ENCODE measurements around the gene HGD.
A peak's percentile ranks its signal among the peaks of the same experiment; 100 is the strongest.
"Not testable (repeated sequence)": the region's sequence is repeated elsewhere in the genome, so short reads cannot be mapped to it uniquely, and the experiment has no call there.

The HGD gene

GRCh38 chr3:120625159-120625586 lies 56.9 kb downstream of the HGD start:
- no peak overlapping the region for H3K4me3 ChIP-seq (ENCODE audit: low read depth, low read length)
- DNase-seq (ENCODE audit: low read depth, low spot score), result no peak
- in situ Hi-C loops (cut with HindIII; ENCODE audit: low sequenced_read_pairs), result no loop called here
- TF ChIP-seq CTCF (IDR thresholded peaks at IDR 0.05; ENCODE audit: low read depth, low read length), result no peak

- no peak for TF ChIP-seq CTCF (IDR thresholded peaks at IDR 0.05; ENCODE audit: low read depth, low read length)
- no peak for DNase-seq (ENCODE audit: low read depth, low spot score)
- H3K4me3 ChIP-seq (ENCODE audit: low read depth, low read length), result no peak overlapping the region
- in situ Hi-C loops (cut with HindIII; ENCODE audit: low sequenced_read_pairs), result no loop called here
Measured at GRCh38 chr3:120623727-120624093, 58.3 kb downstream of the HGD start.

- peak; percentile 22 for DNase-seq (ENCODE audit: low read depth, low spot score)
- in situ Hi-C loops (cut with HindIII; ENCODE audit: low sequenced_read_pairs), result no loop called here
- no peak overlapping the region for H3K4me3 ChIP-seq (ENCODE audit: low read depth, low read length)
- peak; percentile 10 for TF ChIP-seq CTCF (IDR thresholded peaks at IDR 0.05; ENCODE audit: low read depth, low read length)
Measured at GRCh38 chr3:120622870-120623726, 58.9 kb downstream of the HGD start.

GRCh38 chr3:120622457-120622856 lies 59.6 kb downstream of the HGD start:
- TF ChIP-seq CTCF (IDR thresholded peaks at IDR 0.05; ENCODE audit: low read depth, low read length), result no peak
- H3K4me3 ChIP-seq (ENCODE audit: low read depth, low read length), result no peak overlapping the region
- DNase-seq (ENCODE audit: low read depth, low spot score), result no peak
- in situ Hi-C loops (cut with HindIII; ENCODE audit: low sequenced_read_pairs), result no loop called here

GRCh38 chr3:120616745-120617144 lies 65.3 kb downstream of the HGD start:
- H3K4me3 ChIP-seq (ENCODE audit: low read depth, low read length); DNase-seq (ENCODE audit: low read depth, low spot score); in situ Hi-C loops (cut with HindIII; ENCODE audit: low sequenced_read_pairs): not testable (repeated sequence)

- in situ Hi-C loops (cut with HindIII; ENCODE audit: low sequenced_read_pairs), result no loop called here
- no peak for TF ChIP-seq CTCF (IDR thresholded peaks at IDR 0.05; ENCODE audit: low read depth, low read length)
- DNase-seq (ENCODE audit: low read depth, low spot score), result peak; percentile 37
- no peak overlapping the region for H3K4me3 ChIP-seq (ENCODE audit: low read depth, low read length)
Measured at GRCh38 chr3:120615847-120616609, 66.0 kb downstream of the HGD start.

GRCh38 chr3:120614765-120615164 lies 67.3 kb downstream of the HGD start:
- no peak for DNase-seq (ENCODE audit: low read depth, low spot score)
- no peak overlapping the region for H3K4me3 ChIP-seq (ENCODE audit: low read depth, low read length)
- no peak for TF ChIP-seq CTCF (IDR thresholded peaks at IDR 0.05; ENCODE audit: low read depth, low read length)
- in situ Hi-C loops (cut with HindIII; ENCODE audit: low sequenced_read_pairs), result no loop called here

Data from astrocyte of the spinal cord (primary cell).